GM12878 (cell line): ENCODE results near the gene TSPAN12. TPM values are rescaled to one million over a fixed set of nuclear protein-coding genes. Genes with fewer than 3 reads are reported as not detected.

Experiments
- ATAC-seq: fragments of 200-7000 bp; cut with Tn5 transposase; 3 replicates; pipeline ENCODE4 v1.9.1; 2020; ENCODE audit warnings: mild to moderate bottlenecking, moderate library complexity
- BruUV-seq: library from RNA; stranded (reverse); fragments of 400-500 nt; replicated peaks from 2 replicates; lab custom pipeline; 2021; lab: Mats Ljungman, UMichigan
- CTCF ChIA-PET: fragments of 300-600 bp; sonication (Branson Sonifier 250); formaldehyde crosslinking; extraction: SDS; loops from one replicate; lab custom pipeline; 2021; ENCODE audit warnings: inconsistent platforms; lab: Yijun Ruan, JAX
- POLR2A ChIA-PET: fragments of 350-600 bp; formaldehyde crosslinking; extraction: SDS; loops from one replicate; lab custom pipeline; 2021; ENCODE audit warnings: inconsistent platforms; lab: Charles Lee
- RAD21 ChIA-PET: fragments of 300-600 bp; sonication (Branson Sonifier 250); formaldehyde crosslinking; loops from one replicate; lab custom pipeline; 2023; ENCODE audit warnings: antibody characterized with exemption; ENCODE audit not compliant: unreplicated experiment; lab: Charles Lee
- SMC1A ChIA-PET: fragments of 300-600 bp; sonication (Branson Sonifier 250); formaldehyde crosslinking; loops from one replicate; lab custom pipeline; 2023; ENCODE audit not compliant: unreplicated experiment, uncharacterized antibody; lab: Charles Lee
- DNase-seq: peaks from one replicate; pipeline ENCODE4 v3.0.0-alpha.2; 2011; ENCODE audit warnings: low read depth, low spot score
- FAIRE-seq: peaks from 3 replicates; lab custom pipeline; 2011; peaks lifted over from hg19 to GRCh38; lab: Jason Lieb, UNC
- H2AFZ ChIP-seq: 2 replicates; pipeline ENCODE4 v1.6.0; 2011; ENCODE audit warnings: low read depth, low read length, control low read depth; ENCODE audit not compliant: control insufficient read depth
- H3K27ac ChIP-seq: 2 replicates; pipeline ENCODE4 v1.5.1; 2011; ENCODE audit warnings: control low read depth; ENCODE audit not compliant: control insufficient read depth, insufficient read depth
- H3K27me3 ChIP-seq, 2 experiments: replicated peaks in 1 of 2; 2 replicates each; pipeline versions ENCODE4 v1.6.0 to v1.6.1; 2011; ENCODE audit warnings: low read length in 1 of 2; ENCODE audit not compliant: control insufficient read depth in 2 of 2, insufficient read depth in 2 of 2
- H3K36me3 ChIP-seq, 2 experiments: 2 replicates each; pipeline ENCODE4 v1.5.1; 2011; ENCODE audit warnings: low read length in 1 of 2; ENCODE audit not compliant: control insufficient read depth in 2 of 2, insufficient read depth in 2 of 2
- H3K4me1 ChIP-seq: 2 replicates; pipeline ENCODE4 v1.6.1; 2011; ENCODE audit warnings: mild to moderate bottlenecking, low read length, moderate library complexity, mixed read lengths; ENCODE audit not compliant: control insufficient read depth, insufficient read depth
- H3K4me2 ChIP-seq: 2 replicates; pipeline ENCODE4 v1.6.0; 2011; ENCODE audit warnings: control low read depth; ENCODE audit not compliant: control insufficient read depth, insufficient read depth
- H3K4me3 ChIP-seq: fragments of 200-600 bp; sonication (generic); 2 replicates; pipeline ENCODE4 v1.5.1; 2016
- H3K79me2 ChIP-seq: 2 replicates; pipeline ENCODE4 v1.6.0; 2011; ENCODE audit warnings: low read length; ENCODE audit not compliant: control insufficient read depth, insufficient read depth
- H3K9ac ChIP-seq: 2 replicates; pipeline ENCODE4 v1.8.0; 2011; ENCODE audit warnings: low read length, control low read depth, mixed read lengths; ENCODE audit not compliant: control insufficient read depth, insufficient read depth
- H3K9me3 ChIP-seq: replicated peaks from 3 replicates; pipeline ENCODE4 v1.5.1; 2011; ENCODE audit warnings: mild to moderate bottlenecking, low read length; ENCODE audit not compliant: control insufficient read depth, insufficient read depth
- H4K20me1 ChIP-seq: 2 replicates; pipeline ENCODE4 v1.6.0; 2011; ENCODE audit not compliant: control insufficient read depth, insufficient read depth
- CTCF ChIP-seq, 3 experiments: IDR thresholded peaks in 2 of 3; conservative IDR thresholded peaks in 1 of 3; 2 replicates each; pipeline ENCODE4 v1.5.1; 2011; ENCODE audit warnings: low read depth in 3 of 3, low read length in 3 of 3, mild to moderate bottlenecking in 3 of 3, control low read depth in 2 of 3, moderate library complexity in 2 of 3, inconsistent platforms in 1 of 3, mixed read lengths in 1 of 3; ENCODE audit not compliant: control insufficient read depth in 2 of 3, insufficient read depth in 1 of 3; ENCODE audit errors: extremely low read depth in 1 of 3
- EGR1 ChIP-seq, 2 experiments: IDR thresholded peaks; 1 replicate in 1 of 2; 2 replicates in 1 of 2; pipeline ENCODE4 v1.6.1; 2011 to 2012; ENCODE audit warnings: low read depth in 2 of 2, low read length in 2 of 2, borderline replicate concordance in 1 of 2, mild to moderate bottlenecking in 1 of 2, moderate library complexity in 1 of 2
- MTA2 ChIP-seq: fragments of 450-650 bp; IDR thresholded peaks from 2 replicates; pipeline ENCODE4 v1.6.1; 2016; ENCODE audit warnings: low read depth, mild to moderate bottlenecking, moderate library complexity
- PAX8 ChIP-seq: fragments of 450-650 bp; IDR thresholded peaks from 2 replicates; pipeline ENCODE4 v1.6.1; 2017; ENCODE audit warnings: mild to moderate bottlenecking, moderate library complexity
- PKNOX1 ChIP-seq: fragments of 450-650 bp; IDR thresholded peaks from 2 replicates; pipeline ENCODE4 v1.6.1; 2016; ENCODE audit warnings: mild to moderate bottlenecking
- RELB ChIP-seq: fragments of 450-650 bp; IDR thresholded peaks from 2 replicates; pipeline ENCODE4 v1.6.1; 2017; ENCODE audit warnings: low read depth, mild to moderate bottlenecking, moderate library complexity
- SUPT20H ChIP-seq: IDR thresholded peaks from 2 replicates; pipeline ENCODE4 v1.6.1; 2011; ENCODE audit warnings: low read depth, mild to moderate bottlenecking, low read length, moderate library complexity, borderline replicate concordance; ENCODE audit not compliant: control insufficient read depth
- ZNF384 ChIP-seq: IDR thresholded peaks from 2 replicates; pipeline ENCODE4 v1.6.1; 2012; ENCODE audit warnings: low read depth, mild to moderate bottlenecking, low read length, improper control_type of control experiment, borderline replicate concordance
- ZSCAN29 ChIP-seq: fragments of 450-650 bp; IDR thresholded peaks from 2 replicates; pipeline ENCODE4 v1.6.1; 2017; ENCODE audit warnings: mild to moderate bottlenecking, moderate library complexity
- ZZZ3 ChIP-seq: IDR thresholded peaks from 2 replicates; pipeline ENCODE4 v1.6.1; 2011; ENCODE audit warnings: low read depth; ENCODE audit not compliant: control insufficient read depth, insufficient read length
- WGBS: methylation state at CpG from one replicate; pipeline ENCODE4 v1.1.6; 2016; ENCODE audit warnings: low lambda C conversion rate; ENCODE audit not compliant: insufficient replicate concordance, insufficient coverage; ENCODE audit errors: missing lambda C conversion rate; 5-methylcytosine and 5-hydroxymethylcytosine counted together
- in situ Hi-C: fragments of 300-500 bp; cut with MboI; formaldehyde crosslinking; loops from 9 replicates; pipeline ENCODE4 v1.14.3; 2018; ENCODE audit warnings: mixed read lengths
- intact Hi-C: fragments of 100-400 bp; cut with micrococcal nuclease; formaldehyde crosslinking; loops from one replicate; pipeline ENCODE4 v1.14.2; 2022; ENCODE audit not compliant: unreplicated experiment
- polyA plus RNA-seq, 11 experiments: library from polyadenylated mRNA; depleted of rRNA in 4 of 11; unstranded in 6 of 11; stranded (reverse) in 5 of 11; fragments of >200 nt; fragmentation: Nextera tagmentation in 4 of 11; fragmentation: Illumina TruSeq in 1 of 11; extraction: Ambion mirVana in 4 of 11; extraction: Trizol in 1 of 11; gene quantifications; 1 replicate in 1 of 11; 2 replicates in 10 of 11; pipeline versions ENCODE4 v1.2.1 to v1.2.3, GENCODE V29; 2011 to 2016; ENCODE audit warnings: inconsistent platforms in 2 of 11, missing spikeins in 2 of 11, low read depth in 1 of 11
- total RNA-seq, 4 experiments: library from RNA; depleted of rRNA in 3 of 4; stranded (reverse); fragments of >200 nt in 3 of 4; fragmentation: Illumina TruSeq in 1 of 4; extraction: Trizol in 1 of 4; gene quantifications; 2 replicates each; pipeline versions ENCODE4 v1.2.1 to v1.2.3, GENCODE V29; 2013 to 2021

The TSPAN12 gene
- total and polyA plus RNA-seq, 10 of the 15 experiments (the other 5 are each of a cell fraction or from before 2014, with no cell fraction given), result 0.67 to 110 (median 1.3) TPM

GRCh38 chr7:120842121-120842621 is 15.8 kb downstream of the TSPAN12 start:
- SMC1A ChIA-PET, result interaction anchor here (0.6 to 2.3 kb wide), 15 partner anchors 8 to 689 kb away, joined by 3 to 24 read pairs (median 4); no protein-coding TSS in a partner anchor
- FAIRE-seq, result no peak
- peak; percentile 89 for TF ChIP-seq ZNF384
- TF ChIP-seq MTA2, result no peak
- TF ChIP-seq EGR1 (IDR thresholded peaks at IDR 0.05; ENCODE audit: borderline replicate concordance in 1 of 2, low read depth in 2 of 2, low read length in 2 of 2), result no peak
- TF ChIP-seq PAX8, result no peak
- no peak for TF ChIP-seq ZSCAN29
- 0 out of 2 replicates have a peak, but pooled peaks have one; percentile 12 for TF ChIP-seq RELB
- TF ChIP-seq SUPT20H, result no peak
- no peak for TF ChIP-seq PKNOX1
- TF ChIP-seq ZZZ3, result no peak
- TF ChIP-seq CTCF (IDR thresholded peaks at IDR 0.05 in 2 of 3, conservative IDR thresholded peaks at IDR 0.05 in 1 of 3; ENCODE audit: control insufficient read depth in 2 of 3, extremely low read depth in 1 of 3, insufficient read depth in 1 of 3, low read depth in 3 of 3, low read length in 3 of 3), result no peak
- CTCF ChIA-PET, result interaction anchor here (0.9 to 2.3 kb wide), 7 partner anchors 9 to 109 kb away, joined by 3 to 14 read pairs (median 9); partner anchors contain the start of gene ING3
- H3K79me2 ChIP-seq, result no peaks in the 10 kb centered on the region
- no peaks in the 10 kb centered on the region for H4K20me1 ChIP-seq
- no peak overlapping the region for H3K4me3 ChIP-seq
- ATAC-seq, result no peak
- RAD21 ChIA-PET, result interaction anchor here (0.7 to 2.0 kb wide), 12 partner anchors 8 to 1086 kb away, joined by 3 to 26 read pairs (median 5); partner anchors contain the start of gene TSPAN12
- no peak overlapping the region for H2AFZ ChIP-seq
- H3K4me1 ChIP-seq, result peaks cover 4% of the 10 kb centered on the region; the same call in 1 of the 2 replicates
- no TSS peak for BruUV-seq
- POLR2A ChIA-PET, result interaction anchor here (0.7 to 1.6 kb wide), 6 partner anchors 9 to 47 kb away, joined by 3 to 15 read pairs (median 5); partner anchors contain the start of gene TSPAN12
- DNase-seq, result no peak
- intact Hi-C loops (no loop called here), in situ Hi-C loops (no loop called here)
- 70% methylated on average over 4 of the region's 4 CpGs for WGBS
- H3K27ac ChIP-seq, result no peak overlapping the region
- no peaks in the 10 kb centered on the region; a peak in 1 of 4 replicates for H3K36me3 ChIP-seq
- peaks cover 9% of the 10 kb centered on the region; the same call in 2 of the 3 replicates for H3K9me3 ChIP-seq
- no peak overlapping the region for H3K9ac ChIP-seq
- no peak overlapping the region for H3K4me2 ChIP-seq
- no peaks in the 10 kb centered on the region for H3K27me3 ChIP-seq
